PC-9 (cell line): ENCODE data around the gene GNE.

ENCODE experiments used
- CTCF ChIP-seq: fragments of 200-600 bp; sonication (generic); conservative IDR thresholded peaks from 2 replicates; pipeline ENCODE4 v1.6.1; 2017; ENCODE audit warnings: mixed run types, antibody characterized with exemption, mild to moderate bottlenecking, moderate library complexity
- EZH2 ChIP-seq: fragments of 200-600 bp; sonication (generic); IDR thresholded peaks from 2 replicates; pipeline ENCODE4 v1.8.0; 2017; ENCODE audit warnings: antibody characterized with exemption, low read depth

- TF ChIP-seq CTCF (no peak), EZH2 (no peak)
These were observed 34.4 kb upstream of the GNE start for GRCh38 chr9:36292641-36293040.
